NOMO-1 treated with DMSO at 0.1 percent for 48 hours (cell line): ENCODE data around the gene PER1.
A peak's percentile ranks its signal among the peaks of the same experiment; 100 is the strongest.

Experiments
- DNase-seq: peaks from one replicate; lab custom pipeline; 2025; ENCODE audit not compliant: unreplicated experiment; lab: John Stamatoyannopoulos, UW

The PER1 gene

DNA sequence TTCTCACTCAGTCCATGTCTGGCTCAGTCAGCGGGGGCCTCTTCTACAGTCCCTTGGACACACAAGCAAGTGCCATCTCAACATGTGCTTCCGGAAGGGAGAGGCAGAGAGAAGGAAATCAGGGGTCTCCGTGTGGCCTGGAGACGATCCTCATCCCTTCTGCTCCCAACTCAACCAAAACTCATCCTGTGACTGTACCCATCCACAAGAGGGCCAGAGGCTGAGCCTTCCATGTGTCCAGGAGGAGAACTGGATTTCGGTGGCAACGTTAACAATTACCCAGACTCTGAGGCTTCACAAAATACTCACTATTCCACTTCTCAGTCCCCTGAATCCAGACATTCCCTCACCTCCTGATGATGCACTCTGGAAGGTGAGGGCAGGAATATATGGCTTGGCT, 56.8 kb downstream of the PER1 start:
- no peak for DNase-seq

DNA sequence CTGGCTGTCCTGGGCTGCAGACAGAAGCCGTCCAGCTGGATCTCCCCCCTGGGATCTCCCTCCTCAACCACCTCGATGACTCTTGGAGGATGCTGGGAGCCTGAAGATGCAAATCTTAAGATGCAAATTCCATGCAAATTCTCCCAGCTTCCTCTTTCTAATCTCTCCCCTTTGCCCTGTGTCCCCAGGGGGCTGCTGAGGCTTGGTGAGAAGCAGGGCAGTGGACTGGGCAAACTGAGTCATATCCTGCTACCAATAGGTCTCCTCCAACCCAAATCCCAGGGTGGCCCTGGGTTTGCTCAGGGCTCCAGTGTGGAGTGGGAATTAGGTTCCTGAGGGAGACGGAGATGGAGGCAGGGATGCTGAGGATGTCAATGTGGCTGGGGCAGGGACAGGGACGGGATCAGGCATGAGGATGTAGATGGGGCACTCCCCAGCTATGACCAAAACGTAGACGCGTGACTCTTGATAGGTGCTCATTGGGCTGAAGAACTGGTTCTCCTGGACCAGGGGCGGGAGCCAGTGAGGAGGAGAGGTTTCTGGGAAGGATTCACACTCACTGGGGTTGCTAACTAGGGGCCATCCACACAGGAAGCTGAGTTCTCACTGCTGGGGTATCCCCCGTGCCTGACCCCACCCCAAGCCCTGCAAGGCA, 61.0 kb downstream of the PER1 start:
- peak; percentile 9 for DNase-seq
